SKM-1 treated with dmso at 0.1 percent for 144 hours (cell line): ENCODE data around the gene ERG.

Experiments used
- DNase-seq: peaks from one replicate; lab custom pipeline; 2025; ENCODE audit not compliant: unreplicated experiment; lab: John Stamatoyannopoulos, UW

Gene ERG

DNA sequence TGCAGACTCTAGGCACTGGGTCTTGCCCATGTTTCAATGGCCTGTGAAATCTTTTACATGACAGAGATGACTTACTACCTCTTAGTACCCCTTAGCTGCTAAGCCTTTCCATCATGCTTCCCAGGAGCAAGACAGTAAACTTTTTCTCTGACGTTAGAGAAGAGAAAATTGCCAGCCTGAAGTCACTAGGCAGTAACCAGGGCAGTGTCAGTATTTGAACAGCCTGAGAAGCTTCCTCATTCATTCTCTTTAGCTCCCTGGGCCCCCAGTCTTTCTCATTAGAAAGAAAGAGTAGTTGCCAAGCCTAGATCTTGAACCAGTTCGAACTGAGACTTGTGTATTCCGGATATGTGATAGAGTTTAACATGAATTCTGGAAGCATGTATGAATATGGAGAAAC, 99.2 kb downstream of the ERG start:
- DNase-seq = no peak

DNA sequence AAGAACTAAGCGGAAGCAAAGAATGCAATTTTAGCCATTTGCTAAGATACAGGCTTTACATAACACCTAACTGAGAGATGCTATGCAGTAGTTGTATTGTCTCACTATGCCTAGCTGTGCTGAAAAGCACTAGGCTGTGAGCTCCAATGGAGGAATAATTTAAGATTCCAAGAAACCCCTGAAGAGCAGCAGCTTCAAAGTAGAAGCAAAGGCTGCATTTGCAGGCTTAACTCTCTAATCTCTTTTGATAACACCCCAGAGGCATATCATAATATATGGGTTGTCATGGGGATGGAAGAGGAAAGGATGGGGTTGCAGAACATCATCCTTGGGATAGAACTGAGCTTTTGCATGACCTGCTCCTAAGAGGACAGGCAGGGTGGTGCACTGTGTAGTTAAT, 102.0 kb downstream of the ERG start:
- no peak for DNase-seq

DNA sequence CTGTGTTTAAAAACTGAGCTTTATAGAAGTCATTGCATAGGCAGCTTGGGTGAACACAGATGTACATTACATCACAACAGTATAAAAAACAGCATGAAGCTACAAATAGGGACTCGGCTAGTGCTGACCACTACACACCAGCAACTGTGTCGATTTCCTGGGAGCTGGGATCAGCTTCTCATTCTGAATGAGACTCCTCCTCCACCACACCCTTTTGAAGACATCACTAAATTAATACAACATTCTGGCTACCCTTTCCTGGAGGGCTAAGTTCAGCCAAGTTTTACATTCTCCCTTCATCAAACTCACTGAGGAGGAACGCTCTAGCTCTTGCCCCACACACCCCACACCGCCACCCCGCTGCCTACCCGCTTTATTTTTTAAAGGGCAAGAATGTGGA, 102.7 kb downstream of the ERG start:
- no peak for DNase-seq

DNA sequence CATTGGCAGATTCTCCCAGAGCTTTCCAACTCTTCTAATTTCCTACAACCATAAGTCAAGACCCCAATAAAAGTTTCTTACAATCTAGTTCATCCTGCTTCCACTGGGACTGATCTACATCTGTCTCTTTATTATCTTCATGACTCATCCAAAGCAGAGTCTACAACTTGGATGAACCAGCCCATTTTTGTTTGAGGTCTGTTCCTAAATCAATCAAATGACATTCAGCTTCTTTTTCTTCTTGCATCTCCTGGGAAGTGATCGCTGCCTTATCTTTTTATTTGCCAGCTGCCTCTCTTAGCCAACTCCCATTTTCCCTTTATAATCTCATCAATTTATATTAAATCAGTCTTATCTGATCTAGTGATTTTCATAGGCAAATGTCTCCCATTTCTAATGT, 105.6 kb downstream of the ERG start:
- DNase-seq = no peak

DNA sequence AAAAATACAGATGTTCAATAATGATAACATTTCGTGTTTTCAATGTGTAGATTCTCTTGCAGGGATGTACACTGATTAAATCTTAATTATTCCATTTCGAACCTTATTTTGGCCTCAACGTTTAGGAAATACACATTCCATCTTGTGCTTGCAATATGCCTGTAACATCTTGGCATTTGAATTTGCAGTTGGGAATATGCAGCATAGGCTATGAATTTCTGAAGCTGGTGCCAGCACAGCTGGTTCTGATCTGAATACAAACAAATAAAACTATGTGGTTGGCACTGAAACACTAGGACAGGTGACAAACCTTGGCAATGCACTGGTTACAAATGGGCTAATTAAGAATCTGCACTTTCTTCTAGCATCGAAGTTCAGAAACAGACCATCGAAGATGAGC, 108.4 kb downstream of the ERG start:
- no peak for DNase-seq

DNA sequence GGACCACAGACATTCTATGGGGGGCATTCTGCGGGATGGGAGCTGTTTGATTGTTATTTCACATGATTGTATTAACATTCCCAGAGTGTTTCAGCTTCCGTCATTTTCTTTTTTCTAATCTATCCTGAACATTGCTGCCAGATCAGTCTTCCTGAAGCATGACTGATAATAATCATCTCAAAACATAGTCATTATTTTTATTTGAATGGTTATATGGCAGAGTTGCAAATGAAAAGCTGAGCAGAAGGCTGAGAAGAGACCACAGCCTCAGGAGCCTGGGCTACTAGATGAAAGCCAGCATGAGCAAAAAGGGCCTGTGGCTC, 109.0 kb downstream of the ERG start:
- no peak for DNase-seq

DNA sequence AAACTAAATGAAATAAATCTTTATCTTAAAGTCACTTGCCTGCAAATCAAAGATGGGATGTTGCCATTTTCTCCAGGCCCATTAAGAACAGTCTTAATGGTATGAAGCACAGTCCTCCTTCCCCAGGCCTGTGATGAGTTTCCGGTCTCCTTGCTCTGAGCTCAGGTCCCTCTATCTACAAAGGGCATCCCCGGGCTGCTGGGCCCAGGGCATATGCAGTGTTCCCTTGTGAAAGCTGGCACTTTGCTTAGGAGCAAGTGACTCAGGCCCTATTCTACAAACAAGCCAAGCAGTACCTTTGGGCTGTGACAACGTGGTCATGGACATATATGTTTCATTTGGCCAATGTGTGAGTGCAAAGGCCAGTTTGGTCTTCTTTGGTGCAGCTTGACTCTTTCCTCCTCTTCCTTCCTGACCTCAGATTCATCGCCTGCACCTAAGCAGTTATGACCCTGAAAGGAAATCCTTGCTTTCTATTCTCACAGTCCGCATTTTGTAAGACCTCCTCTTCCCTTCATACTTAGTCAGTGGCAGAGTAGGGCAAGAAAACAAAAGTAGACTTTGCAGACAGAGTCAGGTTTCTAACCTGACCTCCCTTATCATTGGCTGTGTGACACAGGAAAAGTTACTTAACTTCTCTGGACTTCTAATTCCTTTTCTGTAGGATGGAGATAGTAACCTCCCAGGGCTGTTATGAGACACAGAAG, 109.5 kb downstream of the ERG start:
- no peak for DNase-seq

DNA sequence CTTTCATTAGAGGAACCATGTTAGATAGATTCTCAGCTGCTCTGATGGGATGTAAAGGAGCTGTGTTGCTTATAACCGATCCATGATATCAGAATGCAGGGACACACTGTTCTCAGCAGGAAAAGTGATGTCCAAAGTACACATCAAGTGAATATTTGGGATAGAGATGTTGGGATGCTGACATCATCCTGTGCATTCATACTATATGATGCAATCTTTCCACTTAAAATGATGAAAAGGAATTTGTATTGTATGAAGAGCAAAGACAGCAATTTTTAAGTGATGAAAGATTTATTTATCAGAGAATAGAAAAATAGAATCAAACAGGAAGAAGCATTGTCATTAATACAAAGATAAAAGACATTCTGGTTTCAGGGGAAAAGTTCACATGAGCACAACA, 110.1 kb downstream of the ERG start:
- no peak for DNase-seq

DNA sequence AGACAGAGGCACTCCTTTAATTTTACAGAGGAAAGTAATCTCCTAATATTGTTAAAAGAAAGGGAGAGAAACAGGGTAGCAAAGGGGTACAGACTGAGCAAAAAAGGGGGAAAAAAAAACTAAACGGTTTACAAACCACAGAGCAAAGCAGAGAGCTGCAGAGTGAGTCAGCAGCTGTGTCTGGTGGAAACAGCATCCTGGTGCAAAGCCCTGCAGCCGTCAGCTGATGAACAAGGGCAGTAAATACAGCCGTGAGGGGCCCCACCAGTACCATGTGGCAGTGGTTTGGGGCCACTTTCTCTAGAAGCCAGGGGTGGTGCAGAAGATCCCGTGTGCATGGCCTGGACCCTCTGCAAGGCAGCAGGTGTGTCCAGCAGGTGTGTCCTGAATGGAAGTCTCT, 111.3 kb downstream of the ERG start:
- peak; percentile 47 for DNase-seq

DNA sequence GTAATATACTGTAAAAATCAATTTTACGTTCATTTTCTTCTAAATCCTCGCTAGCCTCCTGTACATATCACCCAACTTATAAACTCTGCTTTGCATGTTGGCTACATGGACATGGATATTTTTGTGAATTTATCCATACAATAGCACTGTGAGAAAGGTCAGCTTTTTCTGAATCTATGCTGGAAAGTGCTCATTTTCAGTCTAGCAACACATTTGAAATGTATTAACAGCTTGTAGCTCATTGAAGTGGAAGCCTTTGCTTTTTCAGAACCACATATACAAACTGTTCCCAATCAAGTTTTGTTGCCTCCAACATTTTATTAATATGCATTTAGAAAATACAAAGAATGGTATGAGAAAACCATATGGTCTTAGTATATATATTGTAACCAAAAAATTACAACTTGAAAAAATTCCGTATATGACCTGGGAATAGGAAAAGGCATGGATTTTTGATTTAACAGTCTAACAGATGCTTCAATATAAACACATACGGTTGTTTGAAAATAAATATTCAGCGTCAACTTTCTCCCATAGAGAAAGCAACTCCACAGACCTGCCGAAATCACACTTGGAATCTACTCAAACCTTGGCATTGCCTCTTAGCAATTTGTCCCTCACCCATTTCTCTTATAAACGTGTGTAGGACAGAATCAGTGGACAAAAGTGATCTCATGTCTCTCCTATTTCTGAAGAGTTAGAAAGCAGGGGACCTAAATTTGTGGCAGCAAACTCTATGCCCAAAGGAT, 112.7 kb downstream of the ERG start:
- no peak for DNase-seq

DNA sequence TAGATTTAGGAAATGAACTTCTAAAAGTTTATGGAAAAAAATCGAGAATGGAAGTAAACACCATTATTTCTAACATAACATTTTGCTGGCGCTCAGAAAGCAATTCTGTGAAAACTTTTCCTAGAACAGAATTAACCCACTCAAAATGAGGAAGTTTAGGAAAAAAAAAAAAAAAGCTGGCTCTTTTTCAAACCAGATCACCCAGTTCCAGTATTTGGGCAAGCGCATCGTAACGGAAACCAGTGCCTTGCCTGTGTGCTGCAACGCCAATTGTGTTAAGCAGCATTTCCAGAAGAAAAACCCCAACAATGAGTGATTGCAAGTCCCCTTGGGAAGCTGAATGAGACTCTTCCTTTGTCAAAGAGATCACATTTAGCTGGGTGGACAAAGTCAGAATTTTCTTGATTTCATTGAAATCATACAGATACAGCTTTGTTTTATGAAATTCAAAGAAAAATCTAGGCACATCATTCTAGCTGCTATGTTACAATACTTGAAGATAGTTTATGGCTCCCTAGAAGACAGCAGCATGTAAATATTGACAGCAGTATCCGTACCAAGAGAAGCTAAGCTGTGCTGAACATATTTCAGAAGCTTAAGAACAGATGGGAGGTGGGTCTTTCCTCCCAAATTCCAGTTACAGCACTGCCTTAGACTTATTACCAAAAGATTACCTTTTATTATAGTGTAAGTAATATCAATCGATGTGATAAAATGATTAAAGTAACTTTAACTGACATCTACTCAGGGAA, 113.4 kb downstream of the ERG start:
- peak; percentile 70 for DNase-seq

DNA sequence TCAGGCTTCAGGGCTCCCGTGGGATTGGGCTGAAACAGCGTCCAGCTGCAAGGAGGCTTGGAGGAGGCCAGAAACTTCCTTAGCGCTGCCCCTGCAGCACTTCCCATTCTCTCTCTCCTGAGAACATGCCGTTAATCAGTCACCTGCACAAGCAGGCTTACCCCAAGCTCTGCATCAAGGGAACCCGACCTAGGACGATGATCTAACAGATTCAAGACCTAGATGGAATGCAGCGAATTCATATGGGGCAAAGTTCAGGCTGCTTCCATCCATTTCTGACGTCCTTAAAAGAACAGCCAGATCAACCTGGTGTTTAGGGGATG, 114.1 kb downstream of the ERG start:
- no peak for DNase-seq

DNA sequence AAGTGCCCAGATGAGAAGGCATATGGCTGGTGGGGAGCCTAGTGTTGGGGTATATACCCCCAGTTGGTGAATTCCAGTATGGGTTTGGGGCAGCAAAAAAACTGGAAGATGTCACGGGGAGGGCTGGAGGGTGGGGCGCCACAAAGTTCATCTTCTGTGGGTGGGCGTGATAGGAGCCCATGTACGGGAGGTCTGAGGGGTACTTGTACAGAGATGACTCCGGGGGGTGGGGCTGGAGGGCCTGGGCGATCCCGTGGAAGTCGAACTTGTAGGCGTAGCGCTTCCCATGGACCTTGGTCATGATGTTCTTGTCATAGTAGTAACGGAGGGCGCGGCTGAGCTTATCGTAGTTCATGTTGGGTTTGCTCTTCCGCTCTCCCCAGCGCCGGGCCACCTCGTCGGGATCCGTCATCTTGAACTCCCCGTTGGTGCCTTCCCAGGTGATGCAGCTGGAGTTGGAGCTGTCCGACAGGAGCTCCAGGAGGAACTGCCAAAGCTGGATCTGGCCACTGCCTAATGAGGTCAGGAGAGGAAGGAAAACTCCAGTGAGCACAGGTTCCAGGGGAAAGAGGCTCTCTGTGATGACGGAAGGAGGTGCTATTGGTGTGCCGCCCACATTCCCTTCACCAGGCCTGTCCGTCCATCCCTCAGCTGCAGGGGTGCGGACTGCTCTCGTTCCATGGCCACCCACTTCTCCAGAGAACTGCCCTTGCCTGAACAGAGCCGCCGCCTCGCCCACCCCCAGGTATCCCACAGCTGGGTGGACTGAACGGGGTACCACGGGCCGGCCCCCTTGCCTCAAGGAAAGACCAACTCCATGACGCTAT, 114.7 kb downstream of the ERG start:
- DNase-seq = no peak

DNA sequence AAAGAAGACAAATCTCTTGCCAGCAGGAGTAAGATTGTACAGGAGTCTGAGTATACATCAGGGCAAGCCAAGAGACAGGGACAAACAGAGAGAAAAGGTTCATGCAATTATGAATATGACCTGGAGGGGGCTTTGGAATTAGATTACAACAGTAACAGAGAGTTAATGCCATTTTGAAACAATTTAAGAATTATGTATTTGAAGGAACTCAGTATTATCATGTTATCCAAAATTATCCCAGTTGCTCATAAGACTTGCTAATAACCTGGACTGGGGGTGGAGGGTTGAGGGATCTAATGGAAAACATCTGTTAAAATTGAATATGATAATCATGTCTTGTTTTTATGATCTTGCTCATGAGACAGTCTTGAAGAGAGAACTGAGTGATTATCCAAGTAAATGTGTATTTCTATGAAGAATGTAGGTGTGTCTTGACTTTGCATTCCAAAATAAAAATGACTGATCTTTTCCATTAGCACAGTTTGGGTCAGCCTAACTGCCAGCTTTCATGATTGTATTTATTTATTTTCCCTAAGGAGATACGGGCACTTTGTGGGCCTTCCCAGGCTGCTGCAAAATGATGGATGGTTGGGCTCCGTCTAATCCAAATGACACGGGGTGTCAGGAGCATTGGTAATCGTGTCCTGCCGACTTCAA, 117.7 kb downstream of the ERG start:
- DNase-seq = peak; percentile 2

DNA sequence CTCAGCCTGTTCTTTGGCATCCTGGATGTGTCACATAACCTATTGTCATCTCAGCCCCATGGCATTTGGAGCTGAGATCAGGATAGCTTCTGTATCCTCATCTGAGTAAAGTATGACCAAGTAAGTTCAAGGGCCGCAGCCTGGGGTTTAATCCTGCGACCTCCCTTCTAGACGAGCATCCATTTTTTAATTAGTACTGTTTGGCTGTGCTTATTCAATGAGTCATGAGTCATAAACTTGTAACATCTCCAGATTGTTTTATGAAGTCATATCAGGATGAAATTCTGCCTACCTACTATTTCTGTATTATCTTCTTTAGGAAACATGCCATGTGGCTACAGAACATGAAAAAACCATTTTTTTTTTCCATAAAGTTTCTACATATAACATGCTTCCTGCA, 119.1 kb downstream of the ERG start:
- no peak for DNase-seq

DNA sequence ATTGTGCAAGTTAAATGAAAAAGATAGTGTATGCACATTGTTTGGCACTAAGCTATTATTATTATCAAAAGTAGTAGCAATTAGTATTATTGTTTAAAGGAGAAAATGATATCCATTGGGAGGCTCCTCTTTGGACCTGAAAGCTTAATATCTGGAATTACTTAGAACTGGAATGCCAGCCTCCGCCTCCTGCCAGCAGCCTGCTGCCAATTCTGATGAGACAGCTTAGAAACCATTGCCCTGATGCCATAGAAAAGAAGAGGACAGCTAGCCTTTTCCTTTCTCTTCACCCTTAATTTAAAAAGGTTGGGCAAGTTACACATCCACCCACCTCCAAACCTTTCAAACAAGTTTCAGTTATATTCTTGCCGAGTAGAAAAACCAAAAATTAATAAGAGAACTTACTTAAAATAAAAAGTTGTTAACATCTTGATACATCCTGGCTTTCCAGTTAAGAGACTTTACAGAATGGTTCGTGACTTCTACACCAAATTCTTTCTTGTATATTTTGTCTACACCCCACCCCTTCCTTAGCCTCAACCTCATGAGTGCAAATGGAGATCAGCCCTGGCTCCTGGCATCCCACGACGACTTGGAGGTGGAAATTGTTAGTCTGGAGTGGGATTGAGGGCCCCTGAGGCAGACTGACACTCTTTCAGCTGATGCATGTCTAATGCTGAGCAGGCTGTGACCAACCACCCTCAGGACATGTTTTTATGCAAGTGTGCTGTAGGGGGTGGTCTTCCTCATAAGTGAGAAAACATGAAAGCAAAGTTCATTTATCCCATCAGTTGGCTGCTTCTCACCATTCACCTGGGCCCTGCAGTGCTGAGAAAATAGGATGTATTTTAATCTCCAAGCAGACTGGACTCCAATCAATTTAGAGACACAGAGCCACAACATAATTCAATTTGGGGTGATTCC, 120.8 kb downstream of the ERG start:
- no peak for DNase-seq

DNA sequence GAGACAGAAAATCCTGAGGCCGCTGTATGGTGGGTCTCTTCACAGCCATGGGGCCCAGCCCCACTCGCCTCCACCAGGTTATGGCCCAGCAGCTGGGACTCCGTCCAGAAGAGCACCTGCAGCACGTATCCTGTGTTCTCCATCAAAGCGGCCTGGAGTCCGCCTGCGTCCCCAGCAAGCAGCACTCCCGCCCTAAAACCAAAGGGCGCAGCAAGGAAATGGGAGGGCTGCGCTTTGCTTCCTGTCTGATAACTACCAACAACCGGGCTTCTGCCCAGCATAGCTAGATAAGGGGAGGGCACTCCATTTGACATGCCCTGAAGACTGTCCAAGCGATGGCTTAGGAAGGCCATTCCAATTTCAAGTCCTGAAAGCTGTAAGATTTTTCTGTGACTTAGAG, 121.6 kb downstream of the ERG start:
- DNase-seq = no peak

DNA sequence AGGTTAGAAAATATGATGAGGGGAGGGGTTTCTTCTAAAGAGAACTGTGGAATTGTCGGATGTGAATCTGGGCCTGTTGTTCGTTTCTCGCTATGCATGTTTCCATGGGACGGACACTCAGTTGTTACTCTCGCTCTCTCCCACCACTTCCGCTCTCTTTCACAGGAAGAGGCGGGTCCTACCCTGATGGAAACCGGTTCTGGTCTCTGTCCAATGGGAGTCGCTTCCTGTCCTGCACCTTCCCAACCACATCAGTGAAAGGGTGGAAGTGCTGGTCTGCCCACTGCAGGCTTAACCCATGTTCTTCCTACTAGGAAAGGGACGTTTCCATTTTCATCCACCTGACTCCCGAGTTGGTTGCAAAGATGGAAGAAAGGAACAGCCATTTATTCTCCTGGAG, 122.0 kb downstream of the ERG start:
- DNase-seq = no peak

DNA sequence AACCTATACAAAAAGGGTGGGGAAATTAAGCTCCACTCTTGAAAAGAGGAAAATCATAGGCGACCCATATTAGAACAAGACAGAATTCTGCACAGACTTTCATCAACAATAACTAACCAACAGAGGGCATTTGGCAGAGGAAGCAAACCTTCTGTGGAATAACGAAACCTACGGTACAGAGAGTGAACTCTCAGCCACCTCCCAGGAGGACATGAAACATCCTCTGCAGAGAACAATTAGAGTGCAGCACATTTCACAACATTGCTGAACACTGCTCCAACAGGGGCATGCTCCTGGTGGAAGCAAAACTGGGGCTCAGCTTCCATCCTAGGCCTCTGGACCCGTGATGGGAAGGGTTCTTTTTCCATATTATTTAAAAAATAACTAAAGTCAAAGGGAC, 130.6 kb downstream of the ERG start:
- no peak for DNase-seq

DNA sequence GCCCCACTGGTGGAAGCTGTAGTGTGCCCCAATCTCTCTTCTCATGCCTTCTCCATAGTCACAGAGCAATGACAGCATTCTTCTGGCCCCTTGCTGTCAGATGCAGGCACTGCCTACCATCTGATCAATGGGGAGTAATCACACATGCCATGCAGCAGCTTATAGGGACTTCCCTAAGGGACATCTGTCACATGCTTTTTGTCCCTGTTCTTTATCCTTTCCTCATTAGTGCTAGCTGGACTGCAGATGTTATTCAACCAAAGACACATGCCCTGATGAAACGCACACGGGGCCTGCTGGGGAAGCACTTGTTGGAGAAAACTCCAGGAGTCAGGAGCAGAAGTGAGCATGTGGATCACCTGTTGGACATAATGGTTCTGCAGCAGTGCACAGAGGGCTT, 132.8 kb downstream of the ERG start:
- DNase-seq = no peak
